IMR-90 (cell line): ENCODE results near the gene MEGF6. TPM values are rescaled to one million over a fixed set of nuclear protein-coding genes. Genes with fewer than 3 reads are reported as not detected.

Experiments used
- ATAC-seq: fragments of 200-7000 bp; cut with Tn5 transposase; 2 replicates; pipeline ENCODE4 v1.9.1; 2020; ENCODE audit warnings: low read depth, mild to moderate bottlenecking, moderate library complexity
- BruUV-seq: library from RNA; stranded (reverse); fragments of 400-500 nt; replicated peaks from 2 replicates; lab custom pipeline; 2021; lab: Mats Ljungman, UMichigan
- CTCF ChIA-PET: fragments of 300-600 bp; formaldehyde crosslinking; extraction: SDS; loops from one replicate; lab custom pipeline; 2021; ENCODE audit warnings: antibody characterized with exemption; lab: Yijun Ruan, JAX
- POLR2A ChIA-PET: fragments of 300-600 bp; sonication (Branson Sonifier 250); formaldehyde crosslinking; loops from one replicate; lab custom pipeline; 2022; ENCODE audit warnings: antibody characterized with exemption; ENCODE audit not compliant: unreplicated experiment; lab: Charles Lee
- DNase-seq: peaks from one replicate; pipeline ENCODE4 v3.0.0; 2013
- H2AFZ ChIP-seq: replicated peaks from 2 replicates; pipeline ENCODE3; 2013; ENCODE audit warnings: low read length, mild to moderate bottlenecking; ENCODE audit not compliant: poor library complexity
- H2AK5ac ChIP-seq: 2 replicates; pipeline ENCODE4 v1.6.1; 2013; ENCODE audit warnings: low read depth, low read length, inconsistent platforms
- H2AK9ac ChIP-seq: replicated peaks from 2 replicates; pipeline ENCODE3; 2013; ENCODE audit warnings: mild to moderate bottlenecking, low read depth, low read length, moderate library complexity; ENCODE audit not compliant: poor library complexity
- H2BK120ac ChIP-seq: 2 replicates; pipeline ENCODE4 v1.6.1; 2013; ENCODE audit warnings: low read depth, low read length, inconsistent platforms
- H2BK15ac ChIP-seq: 3 replicates; pipeline ENCODE4 v1.6.1; 2013; ENCODE audit warnings: low read depth, low read length, inconsistent platforms
- H2BK20ac ChIP-seq: 2 replicates; pipeline ENCODE4 v1.6.1; 2013; ENCODE audit warnings: low read depth, mild to moderate bottlenecking, inconsistent platforms, low read length, moderate library complexity
- H2BK5ac ChIP-seq: 2 replicates; pipeline ENCODE4 v1.6.1; 2013; ENCODE audit warnings: mild to moderate bottlenecking, low read depth, low read length, inconsistent platforms; ENCODE audit not compliant: poor library complexity, severe bottlenecking
- H3K14ac ChIP-seq: replicated peaks from 2 replicates; pipeline ENCODE4 v1.6.1; 2013; ENCODE audit warnings: low read depth, low read length, inconsistent platforms
- H3K18ac ChIP-seq: 2 replicates; pipeline ENCODE4 v1.6.1; 2013; ENCODE audit warnings: low read depth, low read length, control low read depth
- H3K23ac ChIP-seq: 2 replicates; pipeline ENCODE4 v1.6.1; 2013; ENCODE audit warnings: low read depth, low read length, inconsistent platforms
- H3K27ac ChIP-seq: 2 replicates; pipeline ENCODE4 v1.5.1; 2013; ENCODE audit warnings: mild to moderate bottlenecking, control low read depth, low read length; ENCODE audit not compliant: insufficient read depth
- H3K27me3 ChIP-seq: 2 replicates; pipeline ENCODE4 v1.6.1; 2013; ENCODE audit warnings: low read length; ENCODE audit not compliant: control insufficient read depth, insufficient read depth
- H3K36me3 ChIP-seq: 2 replicates; pipeline ENCODE4 v1.6.1; 2013; ENCODE audit warnings: low read length, mixed read lengths; ENCODE audit not compliant: control insufficient read depth, insufficient read depth
- H3K4ac ChIP-seq: 2 replicates; pipeline ENCODE4 v1.6.1; 2013; ENCODE audit warnings: low read depth, low read length, inconsistent platforms
- H3K4me1 ChIP-seq: 2 replicates; pipeline ENCODE4 v1.6.1; 2013; ENCODE audit warnings: low read length, mixed read lengths; ENCODE audit not compliant: control insufficient read depth, insufficient read depth
- H3K4me2 ChIP-seq: 2 replicates; pipeline ENCODE4 v1.6.1; 2013; ENCODE audit warnings: low read depth, mild to moderate bottlenecking, control low read depth, low read length, moderate library complexity
- H3K4me3 ChIP-seq: 2 replicates; pipeline ENCODE4 v1.5.1; 2013; ENCODE audit warnings: low read depth, mild to moderate bottlenecking, control low read depth, low read length, moderate library complexity; ENCODE audit not compliant: insufficient read depth
- H3K56ac ChIP-seq: 2 replicates; pipeline ENCODE4 v1.6.1; 2013; ENCODE audit warnings: low read length, inconsistent platforms; ENCODE audit not compliant: insufficient read depth; ENCODE audit errors: extremely low read depth
- H3K79me1 ChIP-seq, 2 experiments: 2 replicates each; pipeline ENCODE4 v1.6.1; 2013; ENCODE audit warnings: low read length in 2 of 2, inconsistent platforms in 1 of 2, low read depth in 1 of 2
- H3K9ac ChIP-seq: 2 replicates; pipeline ENCODE4 v1.6.1; 2013; ENCODE audit warnings: low read depth, low read length, control low read depth
- H3K9me1 ChIP-seq: 2 replicates; pipeline ENCODE4 v1.6.1; 2013; ENCODE audit warnings: low read length, inconsistent platforms; ENCODE audit not compliant: insufficient read depth
- H3K9me3 ChIP-seq: 2 replicates; pipeline ENCODE4 v1.6.1; 2013; ENCODE audit warnings: low read length; ENCODE audit not compliant: control insufficient read depth, insufficient read depth
- H4K20me1 ChIP-seq: 2 replicates; pipeline ENCODE4 v1.6.1; 2013; ENCODE audit warnings: low read length, inconsistent platforms; ENCODE audit not compliant: insufficient read depth
- H4K5ac ChIP-seq: 2 replicates; pipeline ENCODE4 v1.6.1; 2013; ENCODE audit warnings: mild to moderate bottlenecking, low read depth, low read length, control low read depth
- H4K8ac ChIP-seq, 2 experiments: 2 replicates each; pipeline ENCODE4 v1.6.1; 2013; ENCODE audit warnings: low read depth in 2 of 2, low read length in 2 of 2, control low read depth in 1 of 2, inconsistent platforms in 1 of 2
- H4K91ac ChIP-seq: 2 replicates; pipeline ENCODE4 v1.6.1; 2013; ENCODE audit warnings: low read depth, low read length, inconsistent platforms; ENCODE audit not compliant: insufficient read depth
- MXI1 ChIP-seq: IDR thresholded peaks from 2 replicates; pipeline ENCODE4 v1.6.1; 2012; ENCODE audit warnings: low read depth, mild to moderate bottlenecking, low read length, moderate library complexity, borderline replicate concordance
- USF2 ChIP-seq: fragments of 150-350 bp; IDR thresholded peaks from 2 replicates; pipeline ENCODE4 v1.6.1; 2017; ENCODE audit warnings: mild to moderate bottlenecking, antibody characterized with exemption, low read length, low read depth
- WGBS, 2 experiments: methylation state at CpG; one replicate each; pipeline versions ENCODE4 v1.1.5 to v1.1.7; 2013; ENCODE audit warnings: missing lambda C conversion rate in 2 of 2; ENCODE audit not compliant: insufficient read length in 1 of 2; ENCODE audit errors: extremely low coverage in 2 of 2; 5-methylcytosine and 5-hydroxymethylcytosine counted together
- dilution Hi-C: fragments of 300-500 bp; cut with HindIII; formaldehyde crosslinking; loops from one replicate; pipeline ENCODE4 v1.14.3; 2018; ENCODE audit warnings: low sequenced_read_pairs; ENCODE audit not compliant: unreplicated experiment
- in situ Hi-C: fragments of 300-500 bp; cut with MboI; formaldehyde crosslinking; loops from 3 replicates; pipeline ENCODE4 v1.14.3; 2019; ENCODE audit warnings: low sequenced_read_pairs, inconsistent platforms, mixed read lengths
- intact Hi-C: fragments of 100-400 bp; cut with micrococcal nuclease; formaldehyde crosslinking; loops from 2 replicates; pipeline ENCODE4 v1.10.0; 2022
- polyA plus RNA-seq, 3 experiments: library from polyadenylated mRNA; depleted of rRNA; stranded (reverse); fragments of >200 nt; gene quantifications; 2 replicates each; pipeline ENCODE4 v1.2.3, GENCODE V29; 2012; ENCODE audit warnings: low replicate concordance in 1 of 3
- total RNA-seq: library from RNA; depleted of rRNA; stranded (reverse); fragments of >200 nt; gene quantifications from 2 replicates; pipeline ENCODE4 v1.2.3, GENCODE V29; 2012

Gene MEGF6
- total and polyA plus RNA-seq, 2 of the 4 experiments (the other 2 are of a cell fraction): 0.72 to 4.1 TPM

- Histone ChIP-seq H3K27ac (no peak overlapping the region), H2AK9ac (no peak overlapping the region), H3K27me3 (peaks cover 6% of the 10 kb centered on the region; the same call in 1 of the 2 replicates), H3K36me3 (no peaks in the 10 kb centered on the region), H3K14ac (no peak overlapping the region), H2AK5ac (no peak overlapping the region), H3K4ac (no peak overlapping the region), H4K8ac (no peak overlapping the region), H3K9me1 (no peaks in the 10 kb centered on the region), H4K91ac (no peak overlapping the region), H3K18ac (no peak overlapping the region), H3K9ac (no peak overlapping the region), H3K56ac (no peak overlapping the region), H2BK20ac (no peak overlapping the region), H2AFZ (no peak overlapping the region), H4K5ac (no peak overlapping the region), H3K23ac (no peak overlapping the region), H4K20me1 (no peaks in the 10 kb centered on the region), H2BK120ac (no peak overlapping the region), H3K79me1 (no peaks in the 10 kb centered on the region), H2BK5ac (no peak overlapping the region), H3K4me3 (no peak overlapping the region), H2BK15ac (no peak overlapping the region), H3K4me1 (peaks cover 2% of the 10 kb centered on the region; the same call in 1 of the 2 replicates), H3K4me2 (no peak overlapping the region), H3K9me3 (no peaks in the 10 kb centered on the region)
- 0% methylated on average over 5 of the region's 7 CpGs; no CpG with 5 or more reads in 1 of the 2 experiments for WGBS, 2 experiments
- peak; percentile 60 for ATAC-seq
- in situ Hi-C loops (no loop called here), intact Hi-C loops (no loop called here), dilution Hi-C loops (no loop called here)
- no TSS peak for BruUV-seq
- ChIA-PET CTCF (interaction anchor here (1.0 kb wide), 1 partner anchor 12 kb away, joined by 4 read pairs; no protein-coding TSS in a partner anchor), POLR2A (no interaction called here)
- DNase-seq: peak; percentile 71
- TF ChIP-seq USF2: no peak
- peak; percentile 64; the same call in 1 of the 2 replicates for TF ChIP-seq MXI1
Observed at GRCh38 chr1:3577300-3577699, 34.0 kb downstream of the MEGF6 start.
